ENCODE data around the gene PCBP2.

GRCh38 chr12:53428741-53429140, 23.2 kb upstream of the PCBP2 start:
- TF ChIP-seq CTCF (IDR thresholded peaks at IDR 0.05; ENCODE audit: low read depth, low read length), result no peak
- no peak for TF ChIP-seq MYC (IDR thresholded peaks at IDR 0.05; ENCODE audit: low read depth, low read length)

Measured in NB4 (cell line).